Measurements from ENCODE around the gene S100A7A. TPM values are rescaled to one million over a fixed set of nuclear protein-coding genes. Genes with fewer than 3 reads are reported as not detected.

S100A7A gene
- total RNA-seq, 4 donors from 2014 or later: not detected

GRCh38 chr1:153399401-153400055, 16.8 kb upstream of the S100A7A start:
- no peak for TF ChIP-seq POLR2A (IDR thresholded peaks at IDR 0.05)
- TF ChIP-seq, protein P1, sequence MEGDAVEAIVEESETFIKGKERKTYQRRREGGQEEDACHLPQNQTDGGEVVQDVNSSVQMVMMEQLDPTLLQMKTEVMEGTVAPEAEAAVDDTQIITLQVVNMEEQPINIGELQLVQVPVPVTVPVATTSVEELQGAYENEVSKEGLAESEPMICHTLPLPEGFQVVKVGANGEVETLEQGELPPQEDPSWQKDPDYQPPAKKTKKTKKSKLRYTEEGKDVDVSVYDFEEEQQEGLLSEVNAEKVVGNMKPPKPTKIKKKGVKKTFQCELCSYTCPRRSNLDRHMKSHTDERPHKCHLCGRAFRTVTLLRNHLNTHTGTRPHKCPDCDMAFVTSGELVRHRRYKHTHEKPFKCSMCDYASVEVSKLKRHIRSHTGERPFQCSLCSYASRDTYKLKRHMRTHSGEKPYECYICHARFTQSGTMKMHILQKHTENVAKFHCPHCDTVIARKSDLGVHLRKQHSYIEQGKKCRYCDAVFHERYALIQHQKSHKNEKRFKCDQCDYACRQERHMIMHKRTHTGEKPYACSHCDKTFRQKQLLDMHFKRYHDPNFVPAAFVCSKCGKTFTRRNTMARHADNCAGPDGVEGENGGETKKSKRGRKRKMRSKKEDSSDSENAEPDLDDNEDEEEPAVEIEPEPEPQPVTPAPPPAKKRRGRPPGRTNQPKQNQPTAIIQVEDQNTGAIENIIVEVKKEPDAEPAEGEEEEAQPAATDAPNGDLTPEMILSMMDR (IDR thresholded peaks at IDR 0.05): no peak
- Histone ChIP-seq H3K27ac (no peak overlapping the region), H3K27me3 (no peaks in the 10 kb centered on the region), H3K9me3 (no peaks in the 10 kb centered on the region), H3K4me3 (no peak overlapping the region), H3K4me1 (no peaks in the 10 kb centered on the region), H3K36me3 (no peaks in the 10 kb centered on the region)
- no peak for DNase-seq

GRCh38 chr1:153400244-153400643, 16.1 kb upstream of the S100A7A start:
- DNase-seq: no peak
- Histone ChIP-seq H3K9me3 (no peaks in the 10 kb centered on the region), H3K36me3 (no peaks in the 10 kb centered on the region), H3K27me3 (no peaks in the 10 kb centered on the region), H3K4me1 (no peaks in the 10 kb centered on the region), H3K4me3 (no peak overlapping the region), H3K27ac (no peak overlapping the region)
- TF ChIP-seq, protein P1 (IDR thresholded peaks at IDR 0.05): no peak

DNA sequence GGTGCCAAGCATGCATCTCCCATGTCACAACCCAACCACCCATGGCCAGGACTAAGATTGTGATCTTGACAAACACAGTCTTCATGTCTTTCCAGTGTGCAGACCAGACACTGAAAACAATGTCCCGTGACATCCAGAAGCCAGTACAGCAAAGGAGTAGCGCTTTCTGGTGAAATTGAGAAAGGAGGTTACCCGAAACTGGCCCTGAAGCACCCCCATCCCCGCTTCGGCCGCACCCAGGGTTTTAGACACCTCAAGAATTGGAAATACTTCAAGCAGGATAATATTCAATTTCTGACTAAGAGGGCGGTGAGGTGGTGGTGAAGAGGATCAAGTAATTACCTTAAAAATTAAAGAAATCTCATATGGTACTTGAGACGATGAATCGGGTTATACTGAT, 14.9 kb upstream of the S100A7A start:
- TF ChIP-seq, protein P1 (IDR thresholded peaks at IDR 0.05): no peak
- no peak for TF ChIP-seq POLR2A (IDR thresholded peaks at IDR 0.05)
- Histone ChIP-seq H3K36me3 (no peaks in the 10 kb centered on the region), H3K9me3 (no peaks in the 10 kb centered on the region), H3K27ac (no peak overlapping the region), H3K4me1 (no peaks in the 10 kb centered on the region), H3K27me3 (no peaks in the 10 kb centered on the region), H3K4me3 (no peak overlapping the region)
- no peak for DNase-seq

DNA sequence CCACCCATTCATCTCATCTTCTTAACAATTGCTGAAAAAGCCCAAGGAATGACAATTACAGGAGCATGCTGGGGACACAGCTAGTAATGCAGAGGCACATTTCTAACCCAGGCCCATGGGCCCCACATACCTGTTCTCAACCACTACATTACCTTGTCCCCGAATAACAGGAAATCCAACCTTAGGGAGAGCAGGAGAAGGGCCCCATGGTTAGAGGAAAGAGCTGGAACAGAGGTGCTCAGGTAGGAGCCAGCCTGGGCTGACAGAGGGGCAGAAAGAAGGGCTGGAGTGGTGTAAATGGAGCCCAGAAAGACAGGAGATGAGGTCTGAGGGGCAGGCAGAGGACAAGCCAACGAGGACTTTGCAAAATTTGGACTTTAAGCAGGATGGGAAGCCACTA, 14.1 kb upstream of the S100A7A start:
- Histone ChIP-seq H3K9me3 (no peaks in the 10 kb centered on the region), H3K4me3 (no peak overlapping the region), H3K4me1 (no peaks in the 10 kb centered on the region), H3K27me3 (no peaks in the 10 kb centered on the region), H3K27ac (no peak overlapping the region), H3K36me3 (no peaks in the 10 kb centered on the region)
- TF ChIP-seq, protein P1 (IDR thresholded peaks at IDR 0.05): no peak
- no peak for TF ChIP-seq POLR2A (IDR thresholded peaks at IDR 0.05)
- no peak for DNase-seq

DNA sequence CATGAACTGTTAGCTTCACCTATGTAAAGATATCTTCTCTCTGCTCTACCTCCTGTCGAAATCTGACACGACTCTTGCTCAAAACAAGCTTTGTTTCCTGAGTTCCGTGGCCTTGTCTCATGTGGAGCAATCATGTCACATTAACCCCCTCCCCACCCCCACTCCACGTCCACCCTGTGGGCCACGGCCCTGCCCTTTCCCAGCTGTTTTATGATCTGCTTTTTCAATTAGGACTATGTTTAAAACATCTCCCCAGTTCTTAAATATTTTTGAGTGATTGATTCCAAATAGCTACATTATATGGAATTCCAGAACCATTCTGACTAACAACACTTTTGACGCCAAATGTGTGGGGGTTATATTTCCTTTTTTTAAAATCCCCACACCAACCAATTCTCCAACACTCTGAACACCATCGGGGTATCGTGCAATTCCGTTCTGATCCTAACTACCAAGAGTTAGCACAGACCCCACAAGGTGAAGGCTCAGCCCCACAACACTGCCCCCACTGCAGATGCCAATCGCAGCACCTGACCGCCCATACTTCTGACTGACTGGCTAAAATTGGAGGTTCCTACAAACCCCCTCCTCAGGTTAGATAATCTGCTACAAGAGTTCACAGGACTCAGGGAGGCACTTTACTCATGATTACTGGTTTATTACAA, 12.8 kb upstream of the S100A7A start:
- H3K27me3 ChIP-seq: no peaks in the 10 kb centered on the region
- H3K36me3 ChIP-seq: no peaks in the 10 kb centered on the region
- H3K4me3 ChIP-seq: no peak overlapping the region
- no peaks in the 10 kb centered on the region for H3K9me3 ChIP-seq
- no peaks in the 10 kb centered on the region for H3K4me1 ChIP-seq
- no peak for DNase-seq
- H3K27ac ChIP-seq: no peak overlapping the region
- no peak for TF ChIP-seq POLR2A (IDR thresholded peaks at IDR 0.05)
- TF ChIP-seq, protein P1 (IDR thresholded peaks at IDR 0.05): no peak

All from Peyer's patch (tissue), 4 donors.